B cell (primary cell): ENCODE data around the gene STX5. TPM values are rescaled to one million over a fixed set of nuclear protein-coding genes. Genes with fewer than 3 reads are reported as not detected.

Source experiments
- ATAC-seq: fragments of 200-7000 bp; cut with Tn5 transposase; one replicate; pipeline ENCODE4 v1.10.0; 2021; ENCODE audit warnings: low read depth, mild to moderate bottlenecking, moderate number of reproducible peaks, moderate library complexity
- CTCF ChIA-PET: fragments of 350-600 bp; sonication (Branson Sonifier 250); formaldehyde crosslinking; loops from one replicate; lab custom pipeline; 2021; ENCODE audit warnings: antibody characterized with exemption, inconsistent platforms; lab: Charles Lee
- POLR2A ChIA-PET: fragments of 350-600 bp; sonication (Branson Sonifier 250); formaldehyde crosslinking; loops from one replicate; lab custom pipeline; 2021; ENCODE audit warnings: antibody characterized with exemption; lab: Charles Lee
- DNase-seq: peaks from one replicate; pipeline ENCODE4 v3.0.0; 2013
- H2AFZ ChIP-seq: 2 replicates; pipeline ENCODE4 v1.6.1; 2012; ENCODE audit warnings: mild to moderate bottlenecking, low read depth, low read length; ENCODE audit not compliant: insufficient read depth, poor library complexity, severe bottlenecking
- H3K27ac ChIP-seq, 2 donors: 1 replicate in 1 of 2; 2 replicates in 1 of 2; pipeline ENCODE4 v1.5.1; 2012 to 2013; ENCODE audit warnings: low read length in 2 of 2, mild to moderate bottlenecking in 2 of 2, moderate library complexity in 1 of 2
- H3K27me3 ChIP-seq, 4 experiments: fragments of 200-600 bp in 1 of 4; sonication (generic) in 1 of 4; replicated peaks in 1 of 4; 1 replicate in 2 of 4; 2 replicates in 2 of 4; pipeline versions ENCODE4 v1.6.1 to v1.7.0; 2013 to 2016; ENCODE audit warnings: low read length in 3 of 4, mild to moderate bottlenecking in 2 of 4, mixed read lengths in 1 of 4, moderate library complexity in 1 of 4; ENCODE audit not compliant: insufficient read depth in 4 of 4, control insufficient read depth in 3 of 4; ENCODE audit errors: control extremely low read depth in 1 of 4
- H3K36me3 ChIP-seq, 2 experiments: replicated peaks in 1 of 2; 1 replicate in 1 of 2; 2 replicates in 1 of 2; pipeline versions ENCODE4 v1.6.1 to v1.7.1; 2013; ENCODE audit warnings: low read length in 1 of 2; ENCODE audit not compliant: insufficient read depth in 2 of 2, control insufficient read depth in 1 of 2; ENCODE audit errors: control extremely low read depth in 1 of 2, extremely low read depth in 1 of 2
- H3K4me1 ChIP-seq, 2 donors: fragments of 200-600 bp in 1 of 2; sonication (generic) in 1 of 2; 1 replicate in 1 of 2; 2 replicates in 1 of 2; pipeline versions ENCODE4 v1.5.1 to v1.6.1; 2013 to 2017; ENCODE audit warnings: low read length in 2 of 2; ENCODE audit not compliant: control insufficient read depth in 2 of 2, insufficient read depth in 2 of 2
- H3K4me2 ChIP-seq: replicated peaks from 2 replicates; pipeline ENCODE3; 2012; ENCODE audit warnings: mild to moderate bottlenecking, low read depth, low read length; ENCODE audit not compliant: poor library complexity, severe bottlenecking
- H3K4me3 ChIP-seq, 5 experiments: fragments of 200-600 bp in 1 of 5; sonication (generic) in 1 of 5; 1 replicate in 3 of 5; 2 replicates in 2 of 5; pipeline versions ENCODE4 v1.5.1 to v1.7.0; 2011 to 2016; ENCODE audit warnings: low read length in 4 of 5, mild to moderate bottlenecking in 4 of 5, low read depth in 2 of 5, control low read depth in 1 of 5, moderate library complexity in 1 of 5; ENCODE audit not compliant: insufficient read depth in 1 of 5; ENCODE audit errors: control extremely low read depth in 1 of 5, extremely low read depth in 1 of 5
- H3K79me2 ChIP-seq: fragments of 200-600 bp; sonication (generic); one replicate; pipeline ENCODE4 v1.6.0; 2016; ENCODE audit warnings: low read length; ENCODE audit not compliant: control insufficient read depth, insufficient read depth
- H3K9ac ChIP-seq: fragments of 200-600 bp; sonication (generic); 2 replicates; pipeline ENCODE4 v1.6.1; 2017; ENCODE audit warnings: mild to moderate bottlenecking, low read length, moderate library complexity
- H3K9me3 ChIP-seq, 3 donors: one replicate each; pipeline versions ENCODE4 v1.6.1 to v1.7.1; 2013; ENCODE audit warnings: low read length in 2 of 3; ENCODE audit not compliant: control insufficient read depth in 2 of 3, insufficient read depth in 1 of 3; ENCODE audit errors: control extremely low read depth in 1 of 3
- H4K20me1 ChIP-seq: 2 replicates; pipeline ENCODE4 v1.6.0; 2012; ENCODE audit warnings: mild to moderate bottlenecking, low read length; ENCODE audit not compliant: insufficient read depth, control insufficient read depth, poor library complexity, severe bottlenecking
- H3K27ac Mint-ChIP-seq: one replicate; pipeline ENCODE4 v1.8.0; 2021; ENCODE audit warnings: mixed read lengths
- H3K27me3 Mint-ChIP-seq: one replicate; pipeline ENCODE4 v1.8.0; 2021; ENCODE audit warnings: mixed read lengths
- H3K4me1 Mint-ChIP-seq: one replicate; pipeline ENCODE4 v1.8.0; 2021; ENCODE audit warnings: mixed read lengths
- H3K4me3 Mint-ChIP-seq: one replicate; pipeline ENCODE4 v1.8.0; 2021; ENCODE audit warnings: mixed read lengths
- H3K9me3 Mint-ChIP-seq: one replicate; pipeline ENCODE4 v1.8.0; 2022; ENCODE audit warnings: mixed read lengths; ENCODE audit not compliant: insufficient read depth
- EZH2 ChIP-seq: IDR thresholded peaks from 2 replicates; pipeline ENCODE4 v1.6.1; 2012; ENCODE audit warnings: borderline replicate concordance, low read depth, mild to moderate bottlenecking, moderate library complexity, low read length; ENCODE audit not compliant: insufficient read depth, poor library complexity, severe bottlenecking
- WGBS: methylation state at CpG from one replicate; pipeline ENCODE4 v1.1.5; 2013; ENCODE audit warnings: missing lambda C conversion rate; ENCODE audit not compliant: insufficient coverage; 5-methylcytosine and 5-hydroxymethylcytosine counted together
- intact Hi-C: fragments of 100-400 bp; cut with micrococcal nuclease; formaldehyde crosslinking; loops from one replicate; pipeline ENCODE4 v1.10.0; 2022
- polyA plus RNA-seq: library from polyadenylated mRNA; depleted of rRNA; stranded (reverse); fragments of >200 nt; gene quantifications from 2 replicates; pipeline ENCODE4 v1.2.3, GENCODE V29; 2012
- total RNA-seq, 2 donors: library from RNA; stranded (reverse); fragments of 120-200 nt in 1 of 2; gene quantifications; 1 replicate in 1 of 2; 2 replicates in 1 of 2; pipeline versions ENCODE4 v1.2.3 to v1.2.4, GENCODE V29; 2013 to 2022
- TF ChIP-seq, protein P1 (sequence below): fragments of 200-600 bp; IDR thresholded peaks from one replicate; pipeline ENCODE4 v1.8.0; 2022; ENCODE audit warnings: antibody characterized with exemption, mild to moderate bottlenecking

STX5 gene
- total and polyA plus RNA-seq, 2 donors (not counting 1 experiment from before 2014, with no cell fraction given) = 41.0 to 99.1 TPM

DNA sequence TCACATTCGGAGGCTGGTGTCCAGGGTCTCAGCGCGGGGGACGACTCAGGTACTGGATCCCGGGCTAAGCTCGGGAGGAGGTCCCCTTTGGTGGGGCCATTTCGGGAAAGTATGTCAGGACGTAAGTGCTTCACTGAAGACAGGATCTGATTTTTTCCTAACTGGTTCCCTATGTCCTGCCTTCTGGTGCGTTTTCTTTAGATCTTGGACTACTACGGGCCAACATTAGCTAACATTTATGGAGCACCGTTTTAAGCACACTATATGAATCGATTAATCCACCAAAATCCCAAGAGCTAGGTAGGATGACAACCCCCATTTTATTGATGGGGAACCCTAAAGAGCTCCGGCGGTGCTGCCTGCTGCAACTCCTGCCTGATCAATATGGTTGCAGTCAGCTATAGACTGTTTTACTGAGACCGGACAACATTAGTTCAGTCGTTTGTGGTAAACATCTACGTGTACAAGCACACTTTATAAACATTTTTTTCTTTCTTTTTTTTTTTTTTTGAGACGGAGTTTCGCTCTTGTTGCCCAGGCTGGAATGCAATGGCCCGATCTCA lies 24.6 kb upstream of the STX5 start:
- peak overlapping the region; percentile 98 for H3K27ac Mint-ChIP-seq
- H3K4me1 ChIP-seq = peaks cover 38 to 53% of the 10 kb centered on the region in 2 donors
- peak overlapping the region; percentile 95 for H2AFZ ChIP-seq
- H3K9me3 Mint-ChIP-seq = no peaks in the 10 kb centered on the region
- ATAC-seq (no peak), DNase-seq (no peak)
- H3K4me1 Mint-ChIP-seq = peaks cover 57% of the 10 kb centered on the region
- ChIA-PET CTCF (interaction anchor here (0.6 to 3.6 kb wide), 16 partner anchors 11 to 461 kb away, joined by 3 to 36 read pairs (median 4); partner anchors contain the start of genes HNRNPUL2, SLC3A2, STX5 and TEX54), POLR2A (interaction anchor here (0.5 to 5.2 kb wide), 18 partner anchors 15 to 265 kb away, joined by 3 to 159 read pairs (median 8); partner anchors contain the start of genes HNRNPUL2, LBHD1, SLC3A2 and STX5)
- H3K9me3 ChIP-seq = no peaks in the 10 kb centered on the region
- peak overlapping the region; percentile 95 for H3K4me2 ChIP-seq
- H3K36me3 ChIP-seq = peaks cover 17 to 36% of the 10 kb centered on the region in 2 experiments
- peak overlapping the region; percentile 97 for H3K9ac ChIP-seq
- TF ChIP-seq, protein P1, sequence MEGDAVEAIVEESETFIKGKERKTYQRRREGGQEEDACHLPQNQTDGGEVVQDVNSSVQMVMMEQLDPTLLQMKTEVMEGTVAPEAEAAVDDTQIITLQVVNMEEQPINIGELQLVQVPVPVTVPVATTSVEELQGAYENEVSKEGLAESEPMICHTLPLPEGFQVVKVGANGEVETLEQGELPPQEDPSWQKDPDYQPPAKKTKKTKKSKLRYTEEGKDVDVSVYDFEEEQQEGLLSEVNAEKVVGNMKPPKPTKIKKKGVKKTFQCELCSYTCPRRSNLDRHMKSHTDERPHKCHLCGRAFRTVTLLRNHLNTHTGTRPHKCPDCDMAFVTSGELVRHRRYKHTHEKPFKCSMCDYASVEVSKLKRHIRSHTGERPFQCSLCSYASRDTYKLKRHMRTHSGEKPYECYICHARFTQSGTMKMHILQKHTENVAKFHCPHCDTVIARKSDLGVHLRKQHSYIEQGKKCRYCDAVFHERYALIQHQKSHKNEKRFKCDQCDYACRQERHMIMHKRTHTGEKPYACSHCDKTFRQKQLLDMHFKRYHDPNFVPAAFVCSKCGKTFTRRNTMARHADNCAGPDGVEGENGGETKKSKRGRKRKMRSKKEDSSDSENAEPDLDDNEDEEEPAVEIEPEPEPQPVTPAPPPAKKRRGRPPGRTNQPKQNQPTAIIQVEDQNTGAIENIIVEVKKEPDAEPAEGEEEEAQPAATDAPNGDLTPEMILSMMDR = no peak
- no peak for TF ChIP-seq EZH2
- intact Hi-C loops = loop anchor here (1.0 to 5.0 kb wide), 6 partner anchors 24 to 149 kb away; partner anchors contain the start of genes BSCL2, GNG3, HNRNPUL2 and NXF1
- H3K4me3 ChIP-seq = peak overlapping the region; percentile 68 to 100 (median 96)
- WGBS = 9% methylated on average over 16 of the region's 20 CpGs
- peak overlapping the region; percentile 99 for H3K4me3 Mint-ChIP-seq
- H3K27me3 Mint-ChIP-seq = no peaks in the 10 kb centered on the region
- H4K20me1 ChIP-seq = peaks cover 26% of the 10 kb centered on the region
- H3K27ac ChIP-seq = peak overlapping the region; percentile 65 to 79
- no peaks in the 10 kb centered on the region for H3K27me3 ChIP-seq
- peaks cover 50% of the 10 kb centered on the region for H3K79me2 ChIP-seq
